Natural killer cell (primary cell): ENCODE measurements around the gene PGAP1. TPM values are rescaled to one million over a fixed set of nuclear protein-coding genes. Genes with fewer than 3 reads are reported as not detected.
"Not testable (repeated sequence)": the region's sequence is repeated elsewhere in the genome, so short reads cannot be mapped to it uniquely, and the experiment has no call there.

ENCODE experiments used
- ATAC-seq, 3 donors: fragments of 150-1000 bp in 2 of 3; fragments of 200-7000 bp in 1 of 3; cut with Tn5 transposase; 1 replicate in 1 of 3; 2 replicates in 2 of 3; pipeline ENCODE4 v1.10.0; 2021; ENCODE audit warnings: mild to moderate bottlenecking in 2 of 3, moderate library complexity in 2 of 3
- DNase-seq, 2 donors: peaks; one replicate each; pipeline versions ENCODE4 v3.0.0 to v3.0.0-alpha.2; 2013 to 2021; ENCODE audit warnings: mixed read lengths in 1 of 2
- H3K27ac ChIP-seq: one replicate; pipeline ENCODE4 v1.5.1; 2013; ENCODE audit warnings: mild to moderate bottlenecking, low read length
- H3K27me3 ChIP-seq: one replicate; pipeline ENCODE4 v1.6.1; 2013; ENCODE audit warnings: low read length; ENCODE audit not compliant: control insufficient read depth, insufficient read depth
- H3K36me3 ChIP-seq: one replicate; pipeline ENCODE4 v1.6.1; 2013; ENCODE audit warnings: low read length; ENCODE audit not compliant: control insufficient read depth, insufficient read depth
- H3K4me1 ChIP-seq: one replicate; pipeline ENCODE4 v1.6.1; 2013; ENCODE audit warnings: low read length; ENCODE audit not compliant: control insufficient read depth, insufficient read depth
- H3K4me3 ChIP-seq: one replicate; pipeline ENCODE4 v1.5.1; 2013; ENCODE audit warnings: low read length
- H3K9me3 ChIP-seq: one replicate; pipeline ENCODE4 v1.6.1; 2013; ENCODE audit warnings: low read length; ENCODE audit not compliant: control insufficient read depth, insufficient read depth
- H3K27ac Mint-ChIP-seq, 2 donors: one replicate each; pipeline ENCODE4 v1.8.0; 2022; ENCODE audit warnings: mild to moderate bottlenecking in 2 of 2, mixed read lengths in 2 of 2, moderate library complexity in 1 of 2
- H3K27me3 Mint-ChIP-seq, 2 donors: one replicate each; pipeline ENCODE4 v1.8.0; 2022; ENCODE audit warnings: low read depth in 2 of 2, mixed read lengths in 2 of 2
- H3K36me3 Mint-ChIP-seq: one replicate; pipeline ENCODE4 v1.8.0; 2022; ENCODE audit warnings: mixed read lengths
- H3K4me1 Mint-ChIP-seq, 2 donors: one replicate each; pipeline ENCODE4 v1.8.0; 2022; ENCODE audit warnings: mixed read lengths in 2 of 2
- H3K4me3 Mint-ChIP-seq: one replicate; pipeline ENCODE4 v1.8.0; 2022; ENCODE audit warnings: mild to moderate bottlenecking, moderate library complexity, mixed read lengths
- H3K9me3 Mint-ChIP-seq, 2 donors: one replicate each; pipeline ENCODE4 v1.8.0; 2022; ENCODE audit warnings: mixed read lengths in 2 of 2
- CTCF ChIP-seq: fragments of 200-600 bp; IDR thresholded peaks from one replicate; pipeline ENCODE4 v1.8.0; 2022; ENCODE audit warnings: antibody characterized with exemption
- WGBS: methylation state at CpG from one replicate; pipeline ENCODE4 v1.1.7; 2013; ENCODE audit warnings: missing lambda C conversion rate; ENCODE audit not compliant: insufficient coverage; 5-methylcytosine and 5-hydroxymethylcytosine counted together
- intact Hi-C: fragments of 100-400 bp; cut with micrococcal nuclease; formaldehyde crosslinking; loops from one replicate; pipeline ENCODE4 v1.14.2; 2022
- total RNA-seq, 4 donors: library from RNA; stranded (reverse); fragments of 120-200 nt in 1 of 4; gene quantifications; one replicate each; pipeline versions ENCODE4 v1.2.3 to v1.2.4, GENCODE V29; 2013 to 2022

The PGAP1 gene
- total RNA-seq, 3 donors from 2014 or later (not counting 1 experiment from before 2014, with no cell fraction given): 2.5 to 4.9 (median 3.3) TPM

- no peak for TF ChIP-seq CTCF
- H3K9me3 Mint-ChIP-seq: peaks cover 0 to 2% of the 10 kb centered on the region in 2 donors
- H3K27ac Mint-ChIP-seq: peak overlapping the region in 1 of 2 donors; percentile 13
- no peaks in the 10 kb centered on the region for H3K27me3 Mint-ChIP-seq
- no peak overlapping the region for H3K4me3 Mint-ChIP-seq
- Histone ChIP-seq H3K27ac (no peak overlapping the region), H3K4me3 (no peak overlapping the region), H3K9me3 (no peaks in the 10 kb centered on the region), H3K27me3 (no peaks in the 10 kb centered on the region), H3K4me1 (peaks cover 3% of the 10 kb centered on the region), H3K36me3 (no peaks in the 10 kb centered on the region)
- H3K4me1 Mint-ChIP-seq: peaks cover 10 to 12% of the 10 kb centered on the region in 2 donors
- H3K36me3 Mint-ChIP-seq: peaks cover 6% of the 10 kb centered on the region
- intact Hi-C loops: no loop called here
- WGBS: 64% methylated on average over 4 of the region's 4 CpGs
- DNase-seq (peak in 1 of 2 donors; percentile 59), ATAC-seq (peak; percentile 35 to 55 (median 40))
Measured at GRCh38 chr2:196914867-196915460, 11.5 kb downstream of the PGAP1 start.

- H3K36me3 ChIP-seq: no peaks in the 10 kb centered on the region
- peaks cover 10 to 12% of the 10 kb centered on the region in 2 donors for H3K4me1 Mint-ChIP-seq
- ATAC-seq (no peak), DNase-seq (no peak)
- intact Hi-C loops: no loop called here
- no peak overlapping the region for H3K27ac Mint-ChIP-seq
- H3K4me3 Mint-ChIP-seq: no peak overlapping the region
- H3K9me3 Mint-ChIP-seq: peaks cover 0 to 2% of the 10 kb centered on the region in 2 donors
- H3K4me1 ChIP-seq: peaks cover 3% of the 10 kb centered on the region
- H3K27me3 Mint-ChIP-seq: no peaks in the 10 kb centered on the region
- no peaks in the 10 kb centered on the region for H3K9me3 ChIP-seq
- H3K27me3 ChIP-seq: no peaks in the 10 kb centered on the region
- no peak overlapping the region for H3K4me3 ChIP-seq
- no peak overlapping the region for H3K27ac ChIP-seq
- 100% methylated on average over 1 of the region's 1 CpG for WGBS
- no peak for TF ChIP-seq CTCF
- peaks cover 6% of the 10 kb centered on the region for H3K36me3 Mint-ChIP-seq
Measured at GRCh38 chr2:196913691-196914090, 12.8 kb downstream of the PGAP1 start.

- H3K4me1 ChIP-seq, ATAC-seq, H3K9me3 ChIP-seq, H3K27me3 Mint-ChIP-seq, H3K9me3 Mint-ChIP-seq, H3K36me3 Mint-ChIP-seq, DNase-seq, H3K27ac ChIP-seq, H3K27me3 ChIP-seq, H3K36me3 ChIP-seq, H3K4me1 Mint-ChIP-seq, intact Hi-C loops, H3K27ac Mint-ChIP-seq, H3K4me3 ChIP-seq: not testable (repeated sequence)
- H3K4me3 Mint-ChIP-seq: peak overlapping the region; percentile 71
- WGBS: no CpG with 5 or more reads among the region's 15 CpGs
Measured at GRCh38 chr2:196905365-196905764, 21.1 kb downstream of the PGAP1 start.

GRCh38 chr2:196902828-196903227 lies 23.7 kb downstream of the PGAP1 start:
- no peak overlapping the region for H3K27ac ChIP-seq
- no peak overlapping the region for H3K4me3 ChIP-seq
- Mint-ChIP-seq H3K27me3 (no peaks in the 10 kb centered on the region), H3K27ac (no peak overlapping the region), H3K9me3 (no peaks in the 10 kb centered on the region), H3K4me3 (no peak overlapping the region), H3K4me1 (no peaks in the 10 kb centered on the region), H3K36me3 (no peaks in the 10 kb centered on the region)
- no peaks in the 10 kb centered on the region for H3K4me1 ChIP-seq
- no peaks in the 10 kb centered on the region for H3K27me3 ChIP-seq
- WGBS: no CpG with 5 or more reads among the region's 3 CpGs
- no peak for TF ChIP-seq CTCF
- H3K9me3 ChIP-seq: no peaks in the 10 kb centered on the region
- ATAC-seq: no peak
- DNase-seq: no peak
- no peaks in the 10 kb centered on the region for H3K36me3 ChIP-seq
- intact Hi-C loops: no loop called here
